ENCODE measurements around the gene THEMIS2.
"Not testable (repeated sequence)": the region's sequence is repeated elsewhere in the genome, so short reads cannot be mapped to it uniquely, and the experiment has no call there.

Gene THEMIS2

DNA sequence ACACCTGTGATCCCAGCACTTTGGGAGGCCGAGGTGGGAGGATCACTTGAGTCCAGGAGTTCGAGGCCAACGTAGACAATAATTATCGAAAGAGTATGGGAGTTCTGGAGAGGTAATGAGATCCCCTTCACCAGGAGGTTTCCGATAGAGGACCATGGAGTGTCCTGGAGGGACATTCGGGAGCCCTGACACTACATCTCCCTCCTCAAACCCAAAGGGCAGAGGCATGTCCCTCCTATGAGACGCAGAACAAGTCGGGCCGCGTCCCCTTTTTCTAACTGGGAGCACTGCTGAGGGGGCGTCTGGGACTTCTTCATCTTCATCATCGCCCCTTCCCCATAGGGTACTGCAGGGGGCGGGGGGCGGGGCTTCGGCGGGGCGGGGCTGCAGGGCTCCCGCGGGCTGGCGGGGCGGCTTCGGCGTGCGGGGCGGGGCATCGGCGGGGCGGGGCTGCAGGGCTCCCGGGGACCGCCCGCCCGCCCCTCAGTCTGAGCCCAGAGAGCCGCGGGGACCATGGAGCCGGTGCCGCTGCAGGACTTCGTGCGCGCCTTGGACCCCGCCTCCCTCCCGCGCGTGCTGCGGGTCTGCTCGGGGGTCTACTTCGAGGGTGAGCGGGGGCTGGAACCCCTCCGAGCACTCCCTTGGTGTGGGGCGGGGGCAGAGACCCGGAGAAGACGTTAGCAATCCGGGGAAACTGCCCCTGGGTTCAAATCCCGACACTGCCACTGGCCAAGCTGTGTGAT, at the start of gene THEMIS2:
Gene THEMIS2, plus strand, starts transcription at position 486 of the 743 bp plus-strand sequence. Its CDS starts 28 bp downstream, at position 514.
- DNase-seq (ENCODE audit: low read depth) = peak; percentile 30

DNA sequence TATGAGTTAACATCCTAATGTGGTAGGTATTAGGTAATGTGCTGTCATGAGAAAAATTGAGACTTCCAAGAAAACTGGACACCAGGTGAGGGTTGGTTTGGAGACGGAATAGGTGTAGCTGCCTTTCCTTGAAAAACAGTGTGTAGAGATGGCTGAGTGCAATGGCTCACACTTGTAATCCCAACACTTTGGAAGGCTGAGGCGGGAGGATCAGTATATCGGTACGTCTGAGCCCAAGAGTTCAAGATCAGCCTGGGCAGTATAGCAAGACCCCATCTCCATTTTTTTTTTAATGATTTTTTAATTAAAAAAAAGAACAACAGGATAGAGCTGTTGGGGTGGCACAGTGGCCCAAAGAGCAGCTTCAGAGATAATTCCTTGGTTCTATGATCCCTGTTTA, 48.6 kb upstream of the THEMIS2 start:
- no peak for DNase-seq (ENCODE audit: low read depth)

DNA sequence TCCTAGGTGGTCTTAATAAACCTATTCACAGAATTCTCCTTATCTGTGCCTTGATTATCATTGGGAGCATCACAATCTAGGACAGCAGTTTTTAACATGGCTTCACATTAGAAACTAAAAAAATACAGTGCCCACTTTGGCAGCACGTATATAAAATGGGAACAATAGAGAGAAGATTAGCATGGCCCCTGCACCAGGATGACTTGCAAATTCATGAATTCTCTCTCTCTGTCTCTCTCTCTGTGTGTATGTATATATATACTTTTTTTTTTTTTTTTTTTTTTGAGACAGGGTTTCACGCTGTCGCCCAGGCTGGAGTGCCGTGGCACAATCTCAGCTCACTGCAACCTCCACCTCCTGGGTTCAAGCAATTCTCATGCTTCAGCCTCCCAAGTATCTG, 47.9 kb upstream of the THEMIS2 start:
- no peak for DNase-seq (ENCODE audit: low read depth)

DNA sequence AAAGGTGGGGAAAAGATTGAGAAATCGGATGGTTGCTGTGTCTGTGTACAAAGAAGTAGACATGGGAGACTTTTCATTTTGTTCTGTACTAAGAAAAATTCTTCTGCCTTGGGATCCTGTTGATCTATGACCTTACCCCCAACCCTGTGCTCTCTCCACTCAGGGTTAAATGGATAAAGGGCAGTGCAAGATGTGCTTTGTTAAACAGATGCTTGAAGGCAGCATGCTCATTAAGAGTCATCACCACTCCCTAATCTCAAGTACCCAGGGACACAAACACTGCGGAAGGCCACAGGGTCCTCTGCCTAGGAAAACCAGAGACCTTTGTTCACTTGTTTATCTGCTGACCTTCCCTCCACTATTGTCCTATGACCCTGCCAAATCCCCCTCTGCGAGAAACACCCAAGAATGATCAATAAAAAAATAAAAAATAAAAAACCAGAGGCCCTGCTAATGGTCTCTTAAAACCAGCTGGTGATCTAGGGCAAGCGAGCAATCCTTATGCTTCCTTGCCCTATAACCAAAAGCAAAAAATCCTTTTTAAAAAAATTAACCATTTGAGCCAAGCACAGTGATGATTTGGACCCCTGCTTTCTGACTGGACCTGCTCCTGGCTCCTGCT, 42.9 kb upstream of the THEMIS2 start:
- DNase-seq (ENCODE audit: low read depth) = not testable (repeated sequence)

GRCh38 chr1:27830621-27831440, 41.5 kb upstream of the THEMIS2 start, which contains the start of gene PPP1R8:
PPP1R8 (plus strand) TSS chr1:27830782; CDS start chr1:27830836, 54 bp downstream.
- DNase-seq (ENCODE audit: low read depth) = peak; percentile 96

DNA sequence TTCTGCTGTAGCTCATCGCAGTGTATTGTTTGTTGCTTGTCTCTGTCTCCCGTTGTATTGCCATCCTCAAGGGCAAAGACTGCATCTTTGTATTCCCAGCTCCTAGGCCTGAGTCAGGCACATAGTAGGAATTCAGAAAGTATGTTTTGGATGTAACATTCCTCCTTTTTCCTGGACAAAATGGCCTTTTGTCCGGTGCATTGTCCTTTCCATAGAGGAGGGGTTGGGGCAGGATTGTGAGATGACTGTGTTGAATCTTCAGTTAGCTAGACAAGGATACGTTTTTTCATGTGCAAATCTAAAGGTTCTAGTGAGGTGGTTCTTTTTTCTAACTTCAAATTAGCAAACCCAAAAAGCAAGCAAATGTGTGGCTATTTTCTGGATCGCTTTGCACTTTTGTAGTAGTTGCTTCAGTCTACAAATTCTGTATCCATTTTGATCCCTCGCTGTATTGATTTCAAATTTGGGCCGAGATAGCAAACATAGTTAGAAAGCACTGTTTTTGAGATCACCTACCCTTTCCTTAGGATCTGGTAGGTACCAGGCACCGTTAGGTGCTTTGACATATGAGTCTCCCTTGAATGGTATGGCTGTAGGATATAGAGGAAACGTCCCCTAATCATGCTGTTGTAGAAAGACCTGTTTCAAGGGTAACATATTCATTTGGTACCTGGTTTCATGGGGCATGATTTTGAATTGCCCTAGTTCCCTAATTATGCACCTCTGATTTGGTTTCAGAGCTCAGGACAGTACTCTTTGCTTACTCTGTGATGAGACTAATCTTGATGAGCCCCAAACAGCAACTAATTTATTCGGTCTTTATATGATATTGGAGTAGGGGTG, 40.6 kb upstream of the THEMIS2 start:
- no peak for DNase-seq (ENCODE audit: low read depth)

GRCh38 chr1:27832762-27833161, 39.6 kb upstream of the THEMIS2 start:
- no peak for DNase-seq (ENCODE audit: low read depth)

DNA sequence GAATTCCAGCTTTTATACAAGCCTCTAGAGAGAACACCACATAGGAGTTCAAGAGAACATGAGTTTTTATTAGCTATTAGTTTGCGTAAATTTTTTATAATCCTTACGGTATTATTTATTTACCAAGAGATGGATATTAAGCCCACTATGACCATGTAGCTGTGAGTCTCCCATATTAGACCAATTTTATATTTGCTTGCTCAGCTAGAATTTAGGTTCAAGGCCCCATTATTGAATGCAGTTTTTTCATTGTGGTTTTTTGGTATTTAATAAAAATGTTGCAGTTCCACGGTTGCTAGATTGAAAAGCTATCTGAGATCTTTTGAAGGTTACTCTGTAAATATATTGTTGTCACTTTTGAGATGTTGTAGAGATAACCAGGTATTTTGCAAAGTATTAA, 38.9 kb upstream of the THEMIS2 start:
- DNase-seq (ENCODE audit: low read depth) = no peak

- no peak for DNase-seq (ENCODE audit: low read depth)
These were observed 37.3 kb upstream of the THEMIS2 start for GRCh38 chr1:27835046-27835445.

- DNase-seq (ENCODE audit: low read depth) = no peak
These were observed 36.8 kb upstream of the THEMIS2 start for GRCh38 chr1:27835501-27835900.

DNA sequence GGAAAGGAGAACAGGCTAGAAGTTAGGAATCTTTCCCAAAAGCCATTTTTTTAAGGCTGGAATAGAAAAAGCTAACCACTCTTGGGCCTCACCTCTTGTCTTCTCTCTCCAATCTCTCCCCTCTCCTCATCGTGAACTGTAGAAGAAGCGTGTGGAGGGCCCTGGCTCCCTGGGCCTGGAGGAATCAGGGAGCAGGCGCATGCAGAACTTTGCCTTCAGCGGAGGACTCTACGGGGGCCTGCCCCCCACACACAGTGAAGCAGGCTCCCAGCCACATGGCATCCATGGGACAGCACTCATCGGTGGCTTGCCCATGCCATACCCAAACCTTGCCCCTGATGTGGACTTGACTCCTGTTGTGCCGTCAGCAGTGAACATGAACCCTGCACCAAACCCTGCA, 22.4 kb upstream of the THEMIS2 start:
- no peak for DNase-seq (ENCODE audit: low read depth)

GRCh38 chr1:27855085-27855484, 17.3 kb upstream of the THEMIS2 start:
- DNase-seq (ENCODE audit: low read depth) = no peak

DNA sequence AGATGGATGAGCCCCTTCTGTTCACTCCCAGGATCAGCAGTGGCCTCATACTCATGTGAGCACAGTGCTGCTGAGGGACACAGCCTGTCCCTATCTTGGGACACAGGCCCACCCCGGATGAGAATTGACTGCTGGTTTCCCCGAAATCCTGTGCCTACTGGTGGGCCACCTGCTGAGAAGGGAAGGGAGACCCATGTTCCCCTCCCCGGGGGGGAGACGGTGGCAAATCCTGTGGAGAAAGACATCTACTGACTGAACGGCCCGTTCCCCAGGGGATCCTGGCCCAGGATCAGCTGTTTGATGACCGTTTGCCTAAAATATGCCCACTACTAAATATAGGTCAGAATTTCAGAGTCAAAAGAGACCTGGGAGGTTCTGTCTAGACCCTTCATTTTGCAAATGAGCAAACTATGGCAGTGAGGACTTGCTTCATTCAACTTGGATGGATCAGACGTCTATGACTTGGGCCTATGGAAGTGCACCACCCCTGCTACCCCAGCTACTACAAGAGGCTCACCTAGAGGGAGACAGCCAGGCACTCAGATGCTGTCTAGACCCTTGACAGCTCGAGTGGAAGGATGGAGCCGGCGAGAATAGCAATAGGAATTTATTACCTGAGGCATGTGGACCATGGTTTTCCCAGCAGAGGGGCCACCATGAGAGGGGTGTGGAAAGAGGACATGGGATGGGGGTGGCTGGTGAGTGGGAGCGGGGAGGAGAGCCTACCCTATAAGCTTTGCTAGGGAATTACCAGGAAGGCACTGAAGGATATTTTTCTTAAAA, 15.6 kb upstream of the THEMIS2 start:
- DNase-seq (ENCODE audit: low read depth) = no peak

GRCh38 chr1:27857552-27857951, 14.8 kb upstream of the THEMIS2 start:
- not testable (repeated sequence) for DNase-seq (ENCODE audit: low read depth)

DNA sequence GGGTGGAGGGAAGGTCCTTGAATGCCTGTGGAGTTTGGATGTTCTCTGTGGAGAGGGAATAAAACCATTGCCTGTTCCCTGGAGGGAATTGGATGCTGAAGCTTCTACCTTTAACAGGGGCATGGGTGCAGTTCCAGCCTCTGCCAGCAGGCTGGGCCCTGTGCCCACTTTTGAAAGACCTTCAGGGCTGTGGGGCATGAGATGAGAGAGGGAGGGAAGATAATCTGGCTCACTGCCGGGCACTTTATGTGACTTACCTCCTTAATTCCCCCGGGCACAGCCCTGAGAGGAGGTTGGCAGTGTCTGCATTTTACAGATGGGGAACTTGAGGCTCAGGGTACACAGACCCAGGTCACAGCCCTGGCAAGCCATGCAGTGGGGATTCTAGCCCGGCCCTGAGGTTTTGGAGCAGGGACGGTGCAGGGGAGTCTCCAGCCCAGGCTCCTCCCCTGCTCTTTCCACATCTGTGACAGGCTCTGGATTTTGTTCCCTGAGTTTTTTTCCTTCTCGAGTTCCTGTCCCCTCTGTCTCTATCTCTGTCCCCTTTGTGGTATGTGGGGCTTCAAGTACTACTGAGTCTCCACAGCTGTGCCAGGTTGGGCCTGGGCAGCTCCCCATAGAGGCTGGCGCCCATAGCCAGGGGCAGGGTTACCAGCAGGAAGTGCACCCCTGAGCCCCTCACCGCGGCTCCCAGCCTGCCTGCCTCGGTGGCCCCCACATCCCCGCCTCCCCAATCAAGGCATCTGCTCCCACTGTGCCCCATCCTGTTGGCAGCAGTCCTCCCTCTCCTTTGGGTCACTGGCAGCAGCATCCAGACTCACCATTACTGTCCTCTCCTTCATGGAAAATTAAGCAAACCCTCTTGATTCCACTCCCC, 14.0 kb upstream of the THEMIS2 start:
- DNase-seq (ENCODE audit: low read depth) = peak; percentile 69

- no peak for DNase-seq (ENCODE audit: low read depth)
These were observed 13.3 kb upstream of the THEMIS2 start for GRCh38 chr1:27858949-27859576.

DNA sequence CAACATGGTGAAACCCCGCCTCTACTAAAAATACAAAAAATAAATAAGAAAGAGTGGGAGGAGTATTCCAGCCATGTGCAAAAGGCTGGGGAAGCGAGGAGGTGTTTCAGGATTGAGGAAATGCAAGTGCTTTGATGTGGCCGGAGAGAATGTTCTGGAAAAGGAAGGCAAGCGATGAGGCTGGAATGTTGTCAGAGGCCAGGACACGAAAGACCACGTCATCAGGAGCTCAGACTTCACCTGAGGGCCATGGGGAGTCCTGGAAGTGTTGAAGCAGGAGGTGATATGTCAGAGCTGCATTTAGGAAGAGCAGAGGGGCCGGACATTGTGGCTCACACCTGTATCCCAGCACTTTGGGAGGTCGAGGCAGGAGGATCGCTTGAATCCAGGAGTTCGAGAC, 10.9 kb upstream of the THEMIS2 start:
- DNase-seq (ENCODE audit: low read depth) = no peak

DNA sequence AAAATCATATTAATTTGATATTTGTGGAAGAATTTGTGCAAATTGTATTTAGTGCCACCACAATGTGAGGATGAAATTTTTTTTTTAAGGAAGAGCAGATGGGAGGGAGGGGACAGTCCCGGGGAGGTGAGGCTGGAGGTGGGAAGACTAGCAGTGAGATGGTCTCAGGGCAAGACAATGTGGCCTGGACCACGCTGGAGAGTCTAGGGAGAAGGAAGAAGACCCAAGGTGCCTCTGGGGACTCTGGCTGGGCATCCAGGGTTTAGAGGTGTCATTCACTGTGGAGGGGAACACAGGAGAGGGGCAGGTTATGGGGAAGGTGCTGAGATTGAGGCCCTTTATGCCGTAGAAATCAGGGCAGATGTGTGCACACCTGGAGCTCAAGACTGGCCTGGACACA, 10.3 kb upstream of the THEMIS2 start:
- DNase-seq (ENCODE audit: low read depth) = no peak

Data from stromal cell of bone marrow (primary cell).